ENCODE results near the gene IL22RA2.

GRCh38 chr6:137126875-137127485 lies 46.5 kb downstream of the IL22RA2 start:
- TF ChIP-seq POLR2AphosphoS5 (IDR thresholded peaks at IDR 0.05; ENCODE audit: borderline replicate concordance, low read depth, low read length) (no peak), EZH2 (IDR thresholded peaks at IDR 0.05) (no peak), FOXP2 (optimal IDR thresholded peaks at IDR 0.05; ENCODE audit: control extremely low read depth, extremely low read length, insufficient read depth) (no peak)

Measured in SK-N-MC (cell line).